AG04450 (cell line): ENCODE results near the gene PRELID3B. TPM values are rescaled to one million over a fixed set of nuclear protein-coding genes. Genes with fewer than 3 reads are reported as not detected.

Source experiments
- CTCF ChIA-PET: fragments of 300-600, 350-600 bp; formaldehyde crosslinking; extraction: SDS; loops from one replicate; lab custom pipeline; 2022; ENCODE audit warnings: antibody characterized with exemption, inconsistent platforms; lab: Charles Lee
- POLR2A ChIA-PET: fragments of 350-600 bp; formaldehyde crosslinking; extraction: SDS; loops from one replicate; lab custom pipeline; 2021; ENCODE audit warnings: antibody characterized with exemption, inconsistent platforms; lab: Yijun Ruan, JAX
- DNase-seq: peaks from one replicate; pipeline ENCODE4 v3.0.0-alpha.2; 2011; ENCODE audit warnings: low read depth, low spot score
- H3K27ac ChIP-seq: one replicate; pipeline ENCODE4 v1.5.1; 2012; ENCODE audit warnings: low read depth, low read length, control low read depth
- H3K27me3 ChIP-seq: one replicate; pipeline ENCODE4 v1.6.0; 2012; ENCODE audit warnings: low read length; ENCODE audit not compliant: control insufficient read depth, insufficient read depth
- H3K4me3 ChIP-seq: 2 replicates; pipeline ENCODE4 v1.5.1; 2011; ENCODE audit warnings: mild to moderate bottlenecking, low read depth, low read length, control low read depth
- H3K9me3 ChIP-seq: 2 replicates; pipeline ENCODE4 v1.5.1; 2012; ENCODE audit warnings: low read length; ENCODE audit not compliant: control insufficient read depth, insufficient read depth
- CTCF ChIP-seq: IDR thresholded peaks from 2 replicates; pipeline ENCODE4 v1.5.1; 2011; ENCODE audit warnings: low read depth, low read length, control low read depth, inconsistent platforms
- polyA plus RNA-seq: library from polyadenylated mRNA; depleted of rRNA; stranded (reverse); fragments of >200 nt; gene quantifications from 2 replicates; pipeline ENCODE4 v1.2.3, GENCODE V29; 2011

The PRELID3B gene
- polyA plus RNA-seq, 1 experiment: 58.2 TPM

GRCh38 chr20:59020938-59021551 is 21.5 kb downstream of the PRELID3B start:
- DNase-seq: no peak
- TF ChIP-seq CTCF: no peak
- Histone ChIP-seq H3K9me3 (no peaks in the 10 kb centered on the region; the same call in 1 of the 2 replicates), H3K27ac (peak overlapping the region; percentile 23), H3K27me3 (no peaks in the 10 kb centered on the region), H3K4me3 (no peak overlapping the region)
- CTCF ChIA-PET: no interaction called here
- POLR2A ChIA-PET: interaction anchor here (0.9 to 1.0 kb wide), 2 partner anchors 11 to 13 kb away, joined by 3 to 4 read pairs; partner anchors contain the start of gene ATP5F1E

GRCh38 chr20:59019217-59019616 is 23.4 kb downstream of the PRELID3B start, which contains the start of gene TUBB1:
TSS of gene TUBB1 (plus strand) at chr20:59019429. CDS start at chr20:59019523, 94 bp downstream.
- ChIA-PET CTCF (no interaction called here), POLR2A (interaction anchor here (0.6 kb wide), 1 partner anchor 68 kb away, joined by 3 read pairs; no protein-coding TSS in a partner anchor)
- H3K9me3 ChIP-seq: no peaks in the 10 kb centered on the region; the same call in 1 of the 2 replicates

DNA sequence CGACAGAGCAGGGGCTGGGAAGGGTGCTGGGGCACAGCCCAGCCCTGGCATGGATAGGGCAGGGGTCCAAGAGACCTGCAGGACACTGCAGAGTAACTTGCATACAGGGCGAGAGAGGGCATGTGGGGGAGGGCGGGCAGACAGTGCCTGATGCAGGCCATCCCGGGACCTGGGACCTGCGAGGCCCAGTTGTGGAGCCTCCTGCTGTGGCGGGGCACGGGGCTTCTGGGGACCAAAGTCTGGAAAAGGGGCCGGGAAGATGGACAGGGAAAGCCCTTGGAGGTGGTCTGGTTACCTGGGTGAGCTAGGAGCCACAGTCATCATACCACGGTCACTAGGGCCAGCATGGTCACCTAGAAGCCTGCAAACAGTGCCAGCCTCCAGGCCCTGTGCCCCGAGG is 23.8 kb downstream of the PRELID3B start:
- ChIA-PET CTCF (no interaction called here), POLR2A (no interaction called here)
- DNase-seq: no peak
- Histone ChIP-seq H3K9me3 (no peaks in the 10 kb centered on the region), H3K27me3 (no peaks in the 10 kb centered on the region), H3K27ac (no peak overlapping the region), H3K4me3 (no peak overlapping the region)
- no peak for TF ChIP-seq CTCF

More at GRCh38 chr20:59019217-59019616, 23.4 kb downstream of the PRELID3B start, which contains the start of gene TUBB1:
- H3K27me3 ChIP-seq: no peaks in the 10 kb centered on the region
- no peak within 1 kb of the TSS for H3K4me3 ChIP-seq
- H3K27ac ChIP-seq: no peak within 1 kb of the TSS
- no peak for TF ChIP-seq CTCF
- DNase-seq: no peak

GRCh38 chr20:59017493-59018231 is 24.9 kb downstream of the PRELID3B start:
- ChIA-PET POLR2A (no interaction called here), CTCF (no interaction called here)
- no peak for DNase-seq
- Histone ChIP-seq H3K4me3 (no peak overlapping the region), H3K9me3 (no peaks in the 10 kb centered on the region), H3K27ac (no peak overlapping the region), H3K27me3 (no peaks in the 10 kb centered on the region)
- TF ChIP-seq CTCF: no peak
